Measurements from ENCODE around the gene FBXO45.

DNA sequence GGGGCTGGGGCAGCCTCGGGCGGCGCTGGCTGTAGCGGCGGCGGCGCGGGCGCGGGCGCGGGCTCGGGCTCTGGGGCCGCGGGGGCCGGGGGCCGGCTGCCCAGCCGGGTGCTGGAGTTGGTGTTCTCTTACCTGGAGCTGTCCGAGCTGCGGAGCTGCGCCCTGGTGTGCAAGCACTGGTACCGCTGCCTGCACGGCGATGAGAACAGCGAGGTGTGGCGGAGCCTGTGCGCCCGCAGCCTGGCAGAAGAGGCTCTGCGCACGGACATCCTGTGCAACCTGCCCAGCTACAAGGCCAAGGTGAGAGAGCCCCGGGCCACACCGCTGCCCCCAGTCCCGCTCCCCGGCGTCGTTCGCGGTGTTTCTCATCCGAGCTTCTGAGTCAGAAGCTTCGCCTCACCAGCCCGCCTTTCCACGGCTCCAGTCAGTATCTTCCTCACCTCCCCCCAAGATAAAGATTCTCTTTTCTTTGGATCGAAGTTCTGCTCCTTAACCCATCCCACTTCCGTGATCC, 600 bp downstream of the FBXO45 start:
- TF ChIP-seq GATA2 (IDR thresholded peaks at IDR 0.05; ENCODE audit: low read depth, low read length) (no peak), GATA3 (IDR thresholded peaks at IDR 0.05; ENCODE audit: low read depth, low read length) (no peak)
